Bronchial epithelial cell (primary cell): ENCODE results near the gene CD274. TPM values are rescaled to one million over a fixed set of nuclear protein-coding genes. Genes with fewer than 3 reads are reported as not detected.

ENCODE experiments used
- DNase-seq: peaks from one replicate; pipeline ENCODE4 v3.0.0-alpha.2; 2010; ENCODE audit warnings: low read depth
- FAIRE-seq: peaks from 2 replicates; lab custom pipeline; 2011; peaks lifted over from hg19 to GRCh38; lab: Jason Lieb, UNC
- H3K27me3 ChIP-seq: 2 replicates; pipeline ENCODE4 v1.5.1; 2011; ENCODE audit warnings: low read length; ENCODE audit not compliant: control insufficient read depth, insufficient read depth
- H3K36me3 ChIP-seq: 2 replicates; pipeline ENCODE4 v1.5.1; 2011; ENCODE audit warnings: low read length; ENCODE audit not compliant: control insufficient read depth, insufficient read depth
- H3K4me3 ChIP-seq: 2 replicates; pipeline ENCODE4 v1.5.1; 2011; ENCODE audit warnings: mild to moderate bottlenecking, low read depth, low read length, control low read depth
- CTCF ChIP-seq: IDR thresholded peaks from 2 replicates; pipeline ENCODE4 v1.5.1; 2011; ENCODE audit warnings: mild to moderate bottlenecking, moderate library complexity, low read length, control low read depth, inconsistent platforms; ENCODE audit not compliant: insufficient read depth, severe bottlenecking
- total RNA-seq: library from RNA; depleted of rRNA; stranded (reverse); fragments of >200 nt; gene quantifications from 2 replicates; pipeline ENCODE4 v1.2.1, GENCODE V29; 2014

The CD274 gene
- total RNA-seq, 1 donor from 2014 or later: 5.3 TPM

GRCh38 chr9:5509573-5509972 lies 59.2 kb downstream of the CD274 start:
- Histone ChIP-seq H3K4me3 (no peak overlapping the region), H3K27me3 (no peaks in the 10 kb centered on the region), H3K36me3 (no peaks in the 10 kb centered on the region)
- no peak for FAIRE-seq
- peak; percentile 96 for DNase-seq
- TF ChIP-seq CTCF: no peak

GRCh38 chr9:5510360-5510931 lies 60.1 kb downstream of the CD274 start, which contains the start of gene PDCD1LG2:
Gene PDCD1LG2, plus strand, starts transcription at chr9:5510531. Its CDS starts 12,016 bp downstream, at chr9:5522547.
- no peaks in the 10 kb centered on the region for H3K27me3 ChIP-seq
- DNase-seq (peak; percentile 83), FAIRE-seq (no peak)

GRCh38 chr9:5510989-5511388 lies 60.6 kb downstream of the CD274 start:
- Histone ChIP-seq H3K36me3 (no peaks in the 10 kb centered on the region), H3K27me3 (no peaks in the 10 kb centered on the region), H3K4me3 (peak overlapping the region; percentile 25)
- DNase-seq (no peak), FAIRE-seq (no peak)
- TF ChIP-seq CTCF: no peak

More at GRCh38 chr9:5510360-5510931, 60.1 kb downstream of the CD274 start, which contains the start of gene PDCD1LG2:
- Histone ChIP-seq H3K4me3 (peak within 1 kb of the TSS; percentile 25), H3K36me3 (no peaks in the 10 kb centered on the region)
- no peak for TF ChIP-seq CTCF

GRCh38 chr9:5511476-5511875 lies 61.1 kb downstream of the CD274 start:
- no peak for TF ChIP-seq CTCF
- H3K36me3 ChIP-seq: no peaks in the 10 kb centered on the region
- no peak overlapping the region for H3K4me3 ChIP-seq
- no peak for FAIRE-seq
- no peaks in the 10 kb centered on the region for H3K27me3 ChIP-seq
- DNase-seq: no peak

GRCh38 chr9:5511935-5512580 lies 61.7 kb downstream of the CD274 start:
- no peaks in the 10 kb centered on the region for H3K36me3 ChIP-seq
- no peaks in the 10 kb centered on the region for H3K27me3 ChIP-seq
- no peak for TF ChIP-seq CTCF
- no peak for FAIRE-seq
- no peak overlapping the region for H3K4me3 ChIP-seq
- peak; percentile 19 for DNase-seq
